Activated T-cell treated with anti-CD3 and anti-CD28 coated beads for 1 hour (primary cell): ENCODE results near the gene DNAJA3.

Source experiments
- DNase-seq: peaks from one replicate; pipeline ENCODE4 v3.0.0-alpha.2; 2020; ENCODE audit warnings: low read depth

DNAJA3 gene

DNA sequence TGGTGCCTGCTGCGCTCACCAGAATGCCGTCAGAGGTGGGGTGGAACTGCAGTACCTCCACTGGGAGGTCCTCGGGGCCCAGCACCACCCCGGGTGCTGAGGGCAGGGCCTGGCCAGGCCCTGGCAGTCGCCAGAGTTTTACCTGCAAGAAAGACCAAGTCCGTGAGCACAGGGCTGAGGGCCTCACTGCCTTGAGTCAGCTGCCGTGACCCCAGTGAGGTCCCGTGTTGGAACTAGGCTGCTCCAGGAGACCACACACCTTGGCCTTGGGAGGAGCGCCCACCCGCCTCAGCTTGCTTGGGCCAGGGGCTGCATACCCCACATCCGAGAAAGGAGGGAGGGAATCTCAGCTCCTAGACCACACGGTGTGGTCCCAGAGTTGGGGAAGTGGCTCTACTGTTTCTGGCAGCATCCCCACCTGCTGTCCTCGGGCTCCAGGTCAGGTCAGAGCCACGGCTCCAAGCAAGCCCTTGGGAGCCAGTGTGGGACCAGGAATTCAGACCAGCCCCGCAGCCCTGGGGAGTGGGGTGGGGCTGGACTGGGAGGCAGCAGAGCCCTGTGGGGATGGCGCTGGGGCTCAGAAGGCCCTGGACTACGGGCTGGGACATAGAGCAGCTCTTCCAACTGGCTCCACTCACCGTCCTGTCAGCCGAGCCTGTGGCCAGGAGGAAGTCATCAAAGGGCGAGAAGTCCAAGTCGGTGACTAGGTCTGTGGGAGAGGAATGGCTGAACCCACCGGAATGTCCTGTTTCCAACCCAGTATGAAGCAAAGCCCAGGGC lies 17.9 kb upstream of the DNAJA3 start:
- DNase-seq, result no peak

DNA sequence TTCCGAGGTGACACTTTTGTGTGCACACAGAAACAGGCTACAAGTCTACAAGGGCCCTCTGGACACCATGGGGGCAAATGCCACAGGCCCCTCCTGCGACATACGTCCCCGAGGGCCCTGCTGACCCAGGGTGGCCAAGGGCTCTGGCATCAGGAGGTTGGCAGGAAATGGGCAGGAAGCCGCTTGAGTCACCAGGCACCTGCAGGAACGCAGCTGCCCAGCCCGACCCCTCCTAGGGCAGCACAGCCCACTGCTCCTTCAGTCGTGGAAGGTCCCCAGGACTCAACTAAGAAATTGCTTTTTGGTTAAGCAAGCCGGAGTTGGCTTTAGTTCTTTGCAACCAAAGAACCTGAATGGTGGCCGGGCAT lies 17.4 kb upstream of the DNAJA3 start:
- no peak for DNase-seq

GRCh38 chr16:4409081-4409932 lies 16.4 kb upstream of the DNAJA3 start:
- no peak for DNase-seq

- no peak for DNase-seq
These were observed 15.2 kb upstream of the DNAJA3 start for GRCh38 chr16:4410335-4411075.

- no peak for DNase-seq
These were observed 14.0 kb upstream of the DNAJA3 start for GRCh38 chr16:4411684-4412083.

DNA sequence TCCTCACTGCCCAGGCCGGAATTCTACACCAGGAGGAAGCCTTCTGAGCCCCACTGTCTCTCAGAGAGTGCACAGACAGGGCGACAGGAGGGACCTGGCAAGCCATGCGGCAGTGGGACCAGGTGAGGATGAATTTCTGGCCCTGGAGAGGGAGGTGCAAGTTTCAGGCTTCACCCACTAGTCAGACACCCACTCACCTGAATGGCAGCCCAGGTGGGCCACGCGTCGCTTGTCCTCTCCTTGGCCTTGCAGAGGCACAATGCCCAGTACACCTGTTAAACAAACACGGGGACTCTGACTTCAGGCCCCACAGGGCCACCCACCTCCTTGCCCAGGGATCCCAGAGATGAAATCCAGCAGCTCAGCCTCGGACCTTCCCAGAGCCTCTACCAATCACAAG lies 13.5 kb upstream of the DNAJA3 start:
- no peak for DNase-seq

GRCh38 chr16:4412854-4413253 lies 12.8 kb upstream of the DNAJA3 start:
- DNase-seq, result no peak

- DNase-seq, result peak; percentile 63
These were observed 11.3 kb upstream of the DNAJA3 start for GRCh38 chr16:4414187-4414917.

DNA sequence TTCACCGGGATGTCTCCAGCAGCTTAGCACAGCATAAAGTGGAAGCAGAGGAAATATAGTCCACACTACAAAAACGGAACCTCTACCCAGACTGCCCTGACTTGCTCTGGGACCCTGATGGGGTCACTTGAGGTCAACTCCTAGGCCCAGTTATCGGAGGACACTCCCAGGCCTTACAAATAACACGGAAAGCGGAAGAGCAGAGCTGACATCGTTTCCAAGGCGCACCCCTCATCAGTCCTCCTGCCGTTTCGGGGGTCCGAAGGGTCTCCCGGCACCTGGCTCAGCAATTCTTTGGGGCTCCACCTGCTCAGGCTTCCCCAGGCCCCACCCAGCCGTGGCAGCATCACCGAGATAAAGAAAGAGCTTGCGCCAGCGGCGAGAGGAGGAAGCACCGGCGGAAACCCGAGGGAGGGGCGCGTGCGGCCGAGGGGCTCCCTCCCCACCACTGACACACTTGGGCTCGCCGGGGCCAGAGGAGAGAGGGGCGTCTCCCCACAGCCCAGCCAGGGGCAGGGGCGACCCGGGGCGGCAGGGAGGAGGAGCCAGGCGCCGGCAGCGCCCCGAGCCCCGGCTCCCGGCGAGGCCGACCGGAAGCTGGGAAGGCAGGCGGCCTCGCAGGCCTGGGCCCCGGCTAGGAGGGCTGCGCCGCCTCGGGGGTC lies 10.0 kb upstream of the DNAJA3 start:
- peak; percentile 47 for DNase-seq

GRCh38 chr16:4416200-4417032 lies 9.3 kb upstream of the DNAJA3 start, which contains the start of gene CORO7:
Gene CORO7, minus strand, starts transcription at chr16:4416596. Its CDS starts 78 bp downstream, at chr16:4416518.
- peak; percentile 99 for DNase-seq

DNA sequence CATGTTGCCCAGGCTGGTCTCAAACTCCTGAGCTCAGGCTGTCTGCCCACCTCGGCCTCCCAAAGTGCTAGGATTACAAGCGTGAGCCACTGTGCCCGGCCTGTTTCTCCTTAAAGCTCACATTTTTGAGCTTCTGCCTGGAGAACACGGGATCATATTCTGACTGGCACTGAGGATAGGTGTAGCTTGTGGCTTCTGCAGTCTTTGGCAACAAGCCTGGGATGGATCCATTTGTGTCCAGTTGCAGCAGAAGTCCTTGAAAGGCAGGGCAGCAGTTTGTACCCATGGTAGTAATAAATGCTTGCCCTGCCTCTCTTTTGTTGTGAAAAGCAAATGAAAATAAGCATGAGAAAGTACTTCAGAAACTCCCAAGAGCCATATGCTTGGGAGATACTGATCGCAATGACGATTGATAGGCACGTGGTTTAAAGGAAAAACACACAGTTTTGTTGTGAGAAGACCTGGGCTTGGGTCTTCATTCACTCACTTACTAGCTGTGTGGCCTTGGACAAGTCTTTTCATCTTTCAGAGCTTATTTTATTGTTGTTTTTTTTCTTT lies 6.2 kb upstream of the DNAJA3 start:
- DNase-seq, result no peak

- DNase-seq, result no peak
These were observed 5.1 kb upstream of the DNAJA3 start for GRCh38 chr16:4420505-4421105.

GRCh38 chr16:4426021-4426684 lies 485 bp downstream of the DNAJA3 start:
- no peak for DNase-seq

- no peak for DNase-seq
These were observed 1.2 kb downstream of the DNAJA3 start for GRCh38 chr16:4426722-4427372.

DNA sequence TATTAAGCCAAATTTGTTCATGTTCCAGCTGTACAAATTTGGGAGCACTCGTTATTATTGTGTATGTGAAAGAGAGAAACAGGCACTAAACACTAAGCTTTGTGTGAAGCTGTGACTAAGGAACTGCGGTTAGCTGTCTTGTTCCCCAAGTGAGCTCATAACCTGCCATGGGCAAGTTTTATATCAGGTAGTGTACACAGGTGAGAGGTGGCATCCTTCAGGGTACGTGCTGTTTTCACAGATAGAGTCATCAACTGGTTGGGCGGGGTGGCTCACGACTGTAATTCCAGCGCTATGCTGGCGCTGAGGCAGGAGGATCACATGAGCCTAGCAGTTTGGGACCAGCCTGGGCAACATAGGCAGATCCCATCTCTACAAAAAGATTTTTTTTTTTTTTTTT lies 2.8 kb downstream of the DNAJA3 start:
- no peak for DNase-seq

DNA sequence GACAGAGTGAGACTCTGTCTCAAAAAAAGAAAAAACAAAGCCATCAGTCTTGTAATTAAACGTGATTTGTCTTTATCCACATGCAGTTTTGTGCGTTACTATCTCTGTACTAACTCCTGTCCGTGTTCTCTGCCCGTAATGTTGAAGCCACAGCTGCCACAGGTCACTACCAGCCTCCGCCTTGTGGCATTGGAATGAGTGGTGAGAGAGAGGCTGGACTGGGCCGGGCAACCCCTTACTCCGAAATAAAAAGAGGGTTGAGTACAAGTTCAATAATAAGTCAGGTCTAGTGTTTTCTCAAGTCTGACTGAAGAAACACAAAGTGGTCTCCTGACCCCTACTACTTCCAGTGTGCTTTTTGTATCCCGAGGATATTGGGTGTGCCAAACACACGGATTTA lies 5.4 kb downstream of the DNAJA3 start:
- DNase-seq, result no peak

- no peak for DNase-seq
These were observed 7.6 kb downstream of the DNAJA3 start for GRCh38 chr16:4433228-4433627.

DNA sequence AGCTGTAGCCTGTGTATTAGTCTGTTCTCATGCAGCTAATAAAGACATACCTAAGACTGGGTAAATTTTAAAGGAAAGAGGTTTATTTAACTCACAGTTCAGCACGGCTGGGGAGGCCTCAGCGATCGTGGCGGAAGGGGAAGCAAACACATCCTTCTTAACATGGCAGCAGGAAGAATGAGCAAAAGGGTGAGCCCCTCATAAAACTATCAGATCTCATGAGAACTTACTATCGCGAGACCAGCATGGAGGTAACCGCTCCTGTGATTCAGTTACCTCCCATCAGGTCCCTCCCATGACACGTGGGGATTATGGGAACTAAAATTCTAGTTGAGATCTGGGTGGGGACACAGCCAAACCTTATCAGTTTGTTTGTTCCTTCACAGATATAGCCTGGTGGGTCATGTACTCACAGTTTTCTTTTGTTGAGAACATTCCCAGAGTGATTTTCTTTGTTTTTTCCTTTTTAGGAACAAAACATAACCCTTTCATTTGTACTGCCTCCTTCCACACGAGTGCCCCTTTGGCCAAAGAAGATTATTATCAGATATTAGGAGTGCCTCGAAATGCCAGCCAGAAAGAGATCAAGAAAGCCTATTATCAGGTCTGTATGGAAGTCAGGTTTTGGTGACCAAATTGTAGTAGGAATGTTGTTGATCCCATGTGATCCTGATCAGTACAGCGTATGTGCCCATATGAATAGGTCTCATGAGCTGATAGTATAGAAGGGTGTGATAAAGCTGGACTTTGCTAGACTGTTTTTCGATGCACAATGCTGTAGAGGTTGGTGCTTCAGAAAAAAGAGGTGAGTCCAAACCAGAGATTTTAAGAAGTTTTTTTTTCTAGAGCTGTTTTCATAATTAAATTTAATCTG lies 8.5 kb downstream of the DNAJA3 start:
- DNase-seq, result no peak
